HG03025 (cell line): ENCODE results near the gene PCSK2.
"Not testable (repeated sequence)": the region's sequence is repeated elsewhere in the genome, so short reads cannot be mapped to it uniquely, and the experiment has no call there.

Source experiments
- ATAC-seq: cut with Tn5 transposase; IDR thresholded peaks from one replicate; pipeline ENCODE4 v1.9.1; 2021; ENCODE audit warnings: mild to moderate bottlenecking, moderate library complexity; ENCODE audit not compliant: unreplicated experiment, low FRiP score

The PCSK2 gene

DNA sequence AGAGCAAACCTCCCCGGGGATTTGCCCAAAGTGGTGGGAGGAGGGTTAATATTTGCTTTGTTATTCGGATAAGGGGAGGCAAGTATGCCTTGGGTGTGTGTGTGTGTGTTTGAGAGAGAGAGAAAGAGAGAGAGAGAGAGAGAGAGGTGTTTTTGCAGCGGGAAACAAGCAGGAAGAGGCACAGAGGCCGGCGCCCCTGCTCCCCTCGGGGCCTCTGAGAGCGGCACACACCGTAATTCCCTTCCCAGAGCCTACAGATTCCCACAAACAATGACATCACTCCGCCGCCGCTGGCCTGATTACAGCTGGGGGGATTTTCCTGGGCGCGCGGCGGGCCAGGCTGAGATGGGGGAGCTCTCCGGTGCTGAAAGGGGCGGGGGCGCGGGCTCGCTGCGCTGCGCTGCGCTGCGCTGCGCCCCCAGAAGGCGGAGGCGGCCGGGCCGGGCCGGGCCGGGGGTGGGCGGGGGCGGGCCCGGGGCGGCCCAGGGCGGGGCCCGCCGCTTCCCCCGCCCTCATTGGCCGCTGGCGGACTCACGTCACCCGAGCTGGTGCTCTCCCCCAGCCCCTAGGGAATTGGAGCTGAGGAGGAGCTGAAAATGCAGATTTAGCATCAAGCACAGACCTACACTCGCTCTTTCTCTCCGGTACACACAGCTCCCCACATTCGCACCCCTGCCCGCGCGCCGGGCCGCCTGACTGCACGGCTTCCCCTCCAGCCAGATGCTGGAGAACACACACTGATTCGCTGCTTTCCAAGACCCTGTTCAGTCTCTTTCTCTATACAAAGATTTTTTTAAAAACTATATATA is at the start of gene PCSK2:
PCSK2 (plus strand) TSS at position 631 of the 809 bp plus-strand sequence. CDS start 266 bp downstream, outside the sequence.
- ATAC-seq: no peak

- ATAC-seq: no peak
These were observed 49.5 kb upstream of the PCSK2 start for GRCh38 chr20:17177341-17177740.

DNA sequence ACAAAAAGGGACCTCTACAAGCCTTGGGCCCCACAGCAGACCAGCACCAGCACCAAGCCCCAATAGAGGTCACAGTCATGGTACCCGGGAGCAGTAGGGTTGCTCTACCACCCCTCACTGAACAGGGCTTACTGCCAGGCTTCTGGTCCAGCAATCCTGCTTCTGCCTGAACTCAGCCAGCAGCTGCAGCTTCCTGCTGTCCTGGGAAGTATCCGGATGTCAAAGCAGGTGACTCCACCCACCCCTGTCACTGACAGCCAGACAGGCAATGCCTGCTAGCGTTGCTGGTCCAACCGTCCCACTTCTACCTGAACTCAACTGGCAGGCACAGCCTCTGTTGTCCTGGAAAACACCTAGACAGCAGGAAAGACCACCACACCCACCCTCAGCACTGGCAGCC is 47.0 kb upstream of the PCSK2 start:
- no peak for ATAC-seq

DNA sequence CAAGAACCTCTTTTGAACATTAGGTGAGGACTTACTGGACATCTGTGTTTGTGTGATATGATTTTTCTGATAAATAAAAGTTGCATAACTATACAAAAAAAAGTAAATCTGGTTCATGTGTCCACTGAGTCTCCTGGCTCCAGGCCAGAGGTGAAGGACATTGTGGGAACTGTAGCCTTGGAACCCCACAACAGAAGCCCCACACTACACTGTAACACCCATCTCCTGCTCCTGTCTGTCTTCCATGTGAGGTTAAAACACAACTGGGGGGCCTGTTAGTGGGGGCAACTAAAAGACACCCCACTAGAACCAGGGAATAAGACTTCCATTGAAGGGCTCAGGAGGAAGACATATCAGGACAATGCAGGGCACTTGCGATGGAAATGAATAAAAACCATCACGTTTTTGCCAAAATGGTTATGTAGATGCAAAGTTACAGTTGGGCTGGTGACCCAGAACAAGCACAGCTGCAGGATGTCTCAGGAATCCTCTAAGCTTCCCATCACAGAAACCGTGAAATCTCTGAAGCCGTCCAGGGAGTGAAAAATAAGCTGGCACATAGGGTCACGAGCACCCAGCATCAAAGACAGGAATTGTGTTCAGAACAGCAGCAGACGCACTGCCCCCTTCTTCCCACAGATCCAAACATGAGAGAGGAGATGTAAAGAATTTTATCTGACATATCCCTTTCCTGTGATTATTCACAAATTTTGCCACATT is 36.7 kb upstream of the PCSK2 start:
- ATAC-seq: no peak

- ATAC-seq: no peak
These were observed 29.8 kb upstream of the PCSK2 start for GRCh38 chr20:17197041-17197440.

DNA sequence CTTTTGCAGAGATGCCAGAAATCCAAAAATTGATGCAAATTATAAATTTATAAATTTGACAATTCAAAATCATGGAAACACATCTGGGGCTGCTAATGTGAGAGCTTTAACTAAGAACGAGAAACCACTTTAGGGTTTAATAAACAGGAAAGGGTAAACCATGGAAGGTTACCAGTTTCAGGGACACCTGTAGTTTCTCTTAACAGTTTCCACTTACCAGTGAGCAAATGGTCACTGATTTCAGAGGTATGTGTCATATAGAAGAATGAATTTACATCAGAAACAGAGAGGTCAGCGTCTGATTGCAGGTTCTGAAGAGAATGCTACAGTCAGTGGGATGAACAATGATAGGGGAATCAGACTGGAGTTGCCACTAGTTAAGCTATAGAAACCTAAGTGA is 24.8 kb upstream of the PCSK2 start:
- no peak for ATAC-seq

GRCh38 chr20:17202673-17203072 is 24.2 kb upstream of the PCSK2 start:
- ATAC-seq: no peak

DNA sequence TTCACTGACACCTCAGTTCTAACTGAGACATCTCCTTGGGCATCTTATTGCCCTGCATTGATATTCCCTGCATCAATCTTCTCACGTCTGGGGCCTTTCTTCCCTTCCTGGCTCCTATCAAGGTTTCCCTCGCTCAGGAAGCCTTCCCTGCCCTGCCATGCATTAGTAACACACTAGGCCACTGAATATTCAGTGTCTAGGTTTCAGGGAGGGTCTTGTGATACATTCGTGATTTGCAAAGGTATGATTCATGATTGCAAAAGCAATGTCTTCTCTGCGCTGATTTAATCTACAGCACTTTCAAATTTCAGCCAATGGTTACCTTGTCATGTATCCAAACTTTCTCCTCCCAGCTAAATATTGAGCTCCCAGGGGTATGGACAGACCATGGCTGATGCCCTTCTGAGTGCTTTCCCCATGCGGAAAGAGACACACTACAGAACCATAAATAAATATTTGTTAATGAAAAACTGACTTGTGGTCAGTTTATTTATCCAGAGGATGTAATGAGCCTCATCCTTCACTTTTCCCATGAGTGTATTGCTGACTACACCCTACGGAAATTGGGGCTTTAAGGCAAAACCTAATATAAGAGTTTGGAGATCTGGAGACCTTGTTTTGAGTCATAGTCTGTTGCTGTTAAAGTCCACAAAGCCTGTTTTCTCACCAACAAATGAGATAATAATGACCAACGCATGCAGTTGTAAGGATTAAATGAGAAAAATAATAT is 21.6 kb upstream of the PCSK2 start:
- ATAC-seq: no peak

DNA sequence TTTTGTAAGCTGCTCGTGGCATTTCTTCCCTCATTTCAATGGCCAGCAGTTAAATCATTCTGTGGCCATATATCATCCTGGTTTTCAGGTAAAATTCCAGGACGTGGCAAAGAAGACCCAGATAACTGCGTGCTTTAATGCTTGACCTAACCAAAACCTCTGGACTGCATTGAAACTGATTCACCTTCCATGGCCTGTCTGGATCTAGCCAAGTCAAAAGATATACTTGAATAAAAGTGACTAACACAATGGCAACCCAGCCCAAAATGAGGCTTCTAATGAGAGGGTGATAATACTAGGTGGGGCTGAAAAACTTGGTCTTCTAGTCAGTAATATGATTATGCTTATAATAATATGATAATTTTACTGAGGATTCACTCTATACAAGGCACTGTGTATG is 16.5 kb upstream of the PCSK2 start:
- ATAC-seq: no peak

DNA sequence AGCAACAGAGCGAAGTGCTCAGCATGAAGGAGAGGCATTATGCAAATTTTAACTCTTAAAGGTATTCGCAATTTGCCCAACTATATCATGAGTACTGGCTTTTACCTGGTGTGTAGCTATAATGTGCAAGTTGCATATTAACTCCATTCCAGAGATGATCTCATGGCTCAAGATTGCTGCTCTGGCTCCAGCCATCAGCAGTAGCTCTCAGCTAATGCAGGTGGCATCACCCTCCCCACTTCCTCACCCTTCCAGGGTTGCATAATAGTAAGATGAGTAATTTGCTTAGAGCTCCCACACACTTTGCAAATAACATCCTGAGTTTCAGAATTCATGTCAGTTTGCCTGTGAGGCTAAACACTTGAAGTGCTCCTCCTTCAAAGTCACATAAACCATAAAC is 15.9 kb upstream of the PCSK2 start:
- no peak for ATAC-seq

DNA sequence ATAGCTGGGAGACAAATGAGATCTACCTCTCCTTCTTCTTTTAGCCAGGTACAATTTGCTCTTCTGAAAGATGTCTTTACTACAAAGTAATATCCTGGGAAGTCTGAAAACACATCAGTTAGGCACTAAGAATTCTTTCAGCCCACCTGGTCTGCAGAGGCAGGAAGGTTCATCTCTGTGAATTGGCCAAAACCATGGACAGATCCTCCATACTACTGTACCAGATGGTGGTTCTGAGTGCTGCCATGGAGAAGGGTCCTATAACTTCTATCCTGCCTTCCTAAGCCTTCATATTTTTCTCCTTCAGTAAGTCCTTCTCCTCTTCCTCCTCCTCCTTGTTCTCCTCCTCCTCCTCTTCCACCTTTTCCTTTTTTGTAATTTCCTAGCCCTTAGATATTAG is 11.7 kb upstream of the PCSK2 start:
- no peak for ATAC-seq

DNA sequence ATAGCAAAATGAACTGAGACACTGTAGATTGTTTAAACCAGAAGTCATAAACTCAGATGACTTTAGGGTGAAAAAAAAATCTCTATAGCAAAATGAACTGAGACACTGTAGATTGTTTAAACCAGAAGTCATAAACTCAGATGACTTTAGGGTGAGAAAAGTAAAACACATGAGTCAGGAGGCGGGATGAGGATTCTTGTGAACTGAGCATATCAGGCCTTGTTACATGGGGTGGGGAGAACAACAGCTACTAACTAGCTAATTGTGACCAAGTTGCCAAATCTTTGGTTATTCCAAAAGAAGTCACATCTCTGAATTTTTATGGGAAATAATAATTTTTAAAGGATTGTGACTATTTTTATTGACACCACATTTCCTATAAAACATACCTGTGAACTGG is 7.0 kb upstream of the PCSK2 start:
- not testable (repeated sequence) for ATAC-seq

DNA sequence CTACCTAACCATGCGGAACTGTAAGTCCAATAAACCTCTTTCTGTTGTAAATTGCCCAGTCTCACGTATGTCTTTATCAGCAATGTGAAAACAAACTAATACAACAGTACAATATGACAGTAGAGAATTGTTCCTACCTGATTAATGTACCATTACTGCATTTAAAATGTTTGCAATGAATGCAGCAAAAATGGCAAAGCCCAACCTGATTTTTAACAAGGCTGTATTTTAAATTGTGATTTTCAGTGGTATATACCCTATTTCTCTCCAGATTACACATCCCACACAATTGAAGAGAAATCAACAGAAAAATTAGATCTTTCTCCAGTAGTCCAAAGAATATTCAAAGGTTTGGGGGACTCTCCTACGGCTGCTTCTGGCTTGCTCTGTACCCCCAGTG is 3.3 kb upstream of the PCSK2 start:
- ATAC-seq: no peak

- no peak for ATAC-seq
These were observed 910 bp upstream of the PCSK2 start for GRCh38 chr20:17225851-17226409.

DNA sequence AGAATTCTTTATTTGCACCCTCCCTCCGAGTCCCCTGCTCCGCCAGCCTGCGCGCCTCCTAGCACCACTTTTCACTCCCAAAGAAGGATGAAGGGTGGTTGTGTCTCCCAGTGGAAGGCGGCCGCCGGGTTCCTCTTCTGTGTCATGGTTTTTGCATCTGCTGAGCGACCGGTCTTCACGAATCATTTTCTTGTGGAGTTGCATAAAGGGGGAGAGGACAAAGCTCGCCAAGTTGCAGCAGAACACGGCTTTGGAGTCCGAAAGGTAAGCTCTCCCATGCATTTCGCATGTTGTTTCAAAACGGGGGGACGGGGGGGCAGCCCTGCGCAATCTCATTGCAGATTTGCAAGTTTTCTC is 357 bp downstream of the PCSK2 start:
- no peak for ATAC-seq

GRCh38 chr20:17227669-17228623 is 1.1 kb downstream of the PCSK2 start:
- no peak for ATAC-seq

GRCh38 chr20:17228624-17229061 is 1.8 kb downstream of the PCSK2 start:
- ATAC-seq: no peak

- no peak for ATAC-seq
These were observed 2.4 kb downstream of the PCSK2 start for GRCh38 chr20:17229256-17229655.

DNA sequence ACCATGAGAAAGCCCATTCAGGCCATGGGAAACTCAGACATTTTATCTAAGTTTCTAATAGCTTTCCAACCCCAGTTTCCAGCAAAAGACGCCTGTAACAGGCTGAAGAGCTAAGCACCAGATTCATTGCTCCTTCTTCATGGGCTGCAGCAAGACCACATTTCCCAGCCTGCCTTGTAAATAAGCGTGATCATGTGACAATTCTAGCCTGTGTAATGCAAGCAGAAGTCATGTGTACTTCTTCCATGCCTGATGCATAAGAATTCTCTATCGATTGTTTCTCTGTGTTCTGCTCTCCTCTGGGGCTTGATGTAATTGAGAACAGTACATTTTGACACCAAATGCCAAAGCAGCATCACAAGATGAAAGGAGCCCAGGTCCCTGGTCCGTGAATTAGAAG is 6.8 kb downstream of the PCSK2 start:
- no peak for ATAC-seq

GRCh38 chr20:17236766-17237165 is 9.9 kb downstream of the PCSK2 start:
- no peak for ATAC-seq
